22Rv1 (cell line): ENCODE results near the gene KRT27.

ENCODE experiments used
- CTCF ChIP-seq: fragments of 450-650 bp; IDR thresholded peaks from 2 replicates; pipeline ENCODE4 v1.5.1; 2017; ENCODE audit warnings: mild to moderate bottlenecking
- ZFX ChIP-seq: fragments of 450-650 bp; IDR thresholded peaks from 2 replicates; pipeline ENCODE4 v1.6.1; 2017; ENCODE audit warnings: antibody characterized with exemption, borderline replicate concordance

- TF ChIP-seq CTCF (no peak), ZFX (no peak)
Measured at GRCh38 chr17:40828454-40829044, 46.2 kb upstream of the KRT27 start.
